Endothelial cell (in vitro differentiated cells): ENCODE results near the gene FAM81A. TPM values are rescaled to one million over a fixed set of nuclear protein-coding genes. Genes with fewer than 3 reads are reported as not detected.

ENCODE experiments used
- DNase-seq: peaks from one replicate; pipeline ENCODE4 v3.0.0; 2021; ENCODE audit warnings: low spot score
- H3K27ac Mint-ChIP-seq: one replicate; pipeline ENCODE4 v1.8.0; 2021; ENCODE audit warnings: mixed read lengths, inconsistent platforms; ENCODE audit not compliant: unreplicated experiment
- H3K27me3 Mint-ChIP-seq: one replicate; pipeline ENCODE4 v1.8.0; 2021; ENCODE audit warnings: mild to moderate bottlenecking, moderate library complexity, mixed read lengths, inconsistent platforms; ENCODE audit not compliant: unreplicated experiment
- H3K36me3 Mint-ChIP-seq: one replicate; pipeline ENCODE4 v1.8.0; 2021; ENCODE audit warnings: mild to moderate bottlenecking, low read depth, mixed read lengths, inconsistent platforms; ENCODE audit not compliant: unreplicated experiment
- H3K4me1 Mint-ChIP-seq: one replicate; pipeline ENCODE4 v1.8.0; 2021; ENCODE audit warnings: mild to moderate bottlenecking, mixed read lengths, inconsistent platforms; ENCODE audit not compliant: unreplicated experiment
- H3K4me3 Mint-ChIP-seq: one replicate; pipeline ENCODE4 v1.8.0; 2021; ENCODE audit warnings: mild to moderate bottlenecking, mixed read lengths, inconsistent platforms; ENCODE audit not compliant: unreplicated experiment
- H3K9me3 Mint-ChIP-seq: one replicate; pipeline ENCODE4 v1.8.0; 2021; ENCODE audit warnings: mixed read lengths, inconsistent platforms; ENCODE audit not compliant: unreplicated experiment
- total RNA-seq: library from RNA; stranded (reverse); fragmentation: NEBNext Ultra II Directional; extraction: Animal tissue kit (Norgen Biotek cat#: 25700); gene quantifications from one replicate; pipeline ENCODE4 v1.2.1, GENCODE V29; 2021; ENCODE audit not compliant: unreplicated experiment
- TF ChIP-seq, protein P1 (sequence below): fragments of 200-600 bp; sonication (generic); IDR thresholded peaks from one replicate; pipeline ENCODE4 v1.5.0; 2021; ENCODE audit warnings: antibody characterized with exemption; ENCODE audit not compliant: unreplicated experiment

FAM81A gene
- total RNA-seq, 1 donor from 2014 or later, result 0.23 TPM

DNA sequence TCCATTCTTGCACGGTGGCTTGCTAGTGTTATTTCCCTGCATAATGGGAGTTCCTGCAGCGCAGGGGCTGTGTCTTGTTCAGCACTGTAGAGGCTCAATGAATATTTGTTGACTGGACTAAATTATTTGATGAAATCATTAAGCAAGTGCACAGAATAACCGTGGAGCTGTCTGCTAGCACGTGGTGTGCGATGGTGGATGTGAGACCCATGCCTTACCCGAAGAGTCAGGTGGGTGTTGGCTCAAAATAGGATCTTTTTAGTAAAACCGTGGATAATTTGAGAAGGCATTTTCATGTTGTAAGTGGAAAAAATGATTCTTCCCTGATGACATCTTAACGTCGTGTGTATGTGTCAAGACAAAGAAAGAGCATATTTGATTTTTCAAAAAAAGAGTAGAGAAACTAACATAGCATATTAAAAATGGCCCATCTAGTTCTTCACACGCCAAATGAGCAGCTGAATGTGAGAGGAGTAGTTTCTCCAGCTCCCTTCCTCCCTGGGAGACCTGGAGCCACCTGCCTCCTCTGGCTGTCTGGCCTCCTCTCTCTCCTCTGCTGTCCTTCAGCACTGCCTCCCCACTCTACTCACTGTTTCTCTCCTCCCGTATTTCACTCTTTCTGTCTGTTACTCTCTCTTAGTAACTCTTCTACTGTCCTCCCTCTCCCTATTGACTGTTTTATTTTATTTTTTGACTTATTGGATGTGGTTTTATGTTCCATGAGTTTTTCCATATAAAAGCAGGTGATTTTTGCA lies 6.3 kb downstream of the FAM81A start:
- H3K9me3 Mint-ChIP-seq, result no peaks in the 10 kb centered on the region
- peaks cover 11% of the 10 kb centered on the region for H3K27me3 Mint-ChIP-seq
- no peaks in the 10 kb centered on the region for H3K36me3 Mint-ChIP-seq
- H3K27ac Mint-ChIP-seq, result no peak overlapping the region
- TF ChIP-seq, protein P1, sequence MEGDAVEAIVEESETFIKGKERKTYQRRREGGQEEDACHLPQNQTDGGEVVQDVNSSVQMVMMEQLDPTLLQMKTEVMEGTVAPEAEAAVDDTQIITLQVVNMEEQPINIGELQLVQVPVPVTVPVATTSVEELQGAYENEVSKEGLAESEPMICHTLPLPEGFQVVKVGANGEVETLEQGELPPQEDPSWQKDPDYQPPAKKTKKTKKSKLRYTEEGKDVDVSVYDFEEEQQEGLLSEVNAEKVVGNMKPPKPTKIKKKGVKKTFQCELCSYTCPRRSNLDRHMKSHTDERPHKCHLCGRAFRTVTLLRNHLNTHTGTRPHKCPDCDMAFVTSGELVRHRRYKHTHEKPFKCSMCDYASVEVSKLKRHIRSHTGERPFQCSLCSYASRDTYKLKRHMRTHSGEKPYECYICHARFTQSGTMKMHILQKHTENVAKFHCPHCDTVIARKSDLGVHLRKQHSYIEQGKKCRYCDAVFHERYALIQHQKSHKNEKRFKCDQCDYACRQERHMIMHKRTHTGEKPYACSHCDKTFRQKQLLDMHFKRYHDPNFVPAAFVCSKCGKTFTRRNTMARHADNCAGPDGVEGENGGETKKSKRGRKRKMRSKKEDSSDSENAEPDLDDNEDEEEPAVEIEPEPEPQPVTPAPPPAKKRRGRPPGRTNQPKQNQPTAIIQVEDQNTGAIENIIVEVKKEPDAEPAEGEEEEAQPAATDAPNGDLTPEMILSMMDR, result no peak
- H3K4me3 Mint-ChIP-seq, result no peak overlapping the region
- peaks cover 6% of the 10 kb centered on the region for H3K4me1 Mint-ChIP-seq
- DNase-seq, result no peak

DNA sequence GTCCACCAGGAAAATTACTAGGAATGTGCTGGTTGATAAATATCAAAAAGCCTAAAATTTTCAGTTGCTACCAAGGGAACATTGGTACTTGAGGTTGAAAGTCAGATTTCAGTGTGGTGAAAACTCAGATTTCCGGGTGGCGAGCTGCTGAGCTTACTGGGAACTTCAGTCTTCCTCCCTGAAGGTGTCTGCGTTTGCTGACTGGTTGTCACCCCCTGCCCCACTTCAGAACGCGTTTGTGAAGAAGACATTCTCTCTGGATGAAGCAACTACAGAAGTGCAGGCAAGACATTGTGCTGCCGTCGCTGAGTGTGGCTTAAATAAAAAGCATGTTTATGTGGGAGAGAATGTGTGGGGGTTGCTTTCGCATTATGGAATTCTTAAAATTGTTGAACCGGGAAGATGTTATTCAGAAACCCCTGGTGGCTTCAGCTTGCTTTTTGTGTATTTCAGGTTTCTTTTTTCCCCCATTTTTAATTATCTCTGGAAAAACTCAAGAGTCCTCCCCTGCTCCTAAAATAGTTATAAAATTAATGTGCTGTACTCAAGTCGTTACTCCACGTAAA lies 7.1 kb downstream of the FAM81A start:
- Mint-ChIP-seq H3K4me3 (no peak overlapping the region), H3K27ac (no peak overlapping the region), H3K27me3 (peaks cover 6% of the 10 kb centered on the region), H3K36me3 (no peaks in the 10 kb centered on the region), H3K4me1 (peaks cover 6% of the 10 kb centered on the region), H3K9me3 (no peaks in the 10 kb centered on the region)
- DNase-seq, result no peak
- TF ChIP-seq, protein P1, result no peak

DNA sequence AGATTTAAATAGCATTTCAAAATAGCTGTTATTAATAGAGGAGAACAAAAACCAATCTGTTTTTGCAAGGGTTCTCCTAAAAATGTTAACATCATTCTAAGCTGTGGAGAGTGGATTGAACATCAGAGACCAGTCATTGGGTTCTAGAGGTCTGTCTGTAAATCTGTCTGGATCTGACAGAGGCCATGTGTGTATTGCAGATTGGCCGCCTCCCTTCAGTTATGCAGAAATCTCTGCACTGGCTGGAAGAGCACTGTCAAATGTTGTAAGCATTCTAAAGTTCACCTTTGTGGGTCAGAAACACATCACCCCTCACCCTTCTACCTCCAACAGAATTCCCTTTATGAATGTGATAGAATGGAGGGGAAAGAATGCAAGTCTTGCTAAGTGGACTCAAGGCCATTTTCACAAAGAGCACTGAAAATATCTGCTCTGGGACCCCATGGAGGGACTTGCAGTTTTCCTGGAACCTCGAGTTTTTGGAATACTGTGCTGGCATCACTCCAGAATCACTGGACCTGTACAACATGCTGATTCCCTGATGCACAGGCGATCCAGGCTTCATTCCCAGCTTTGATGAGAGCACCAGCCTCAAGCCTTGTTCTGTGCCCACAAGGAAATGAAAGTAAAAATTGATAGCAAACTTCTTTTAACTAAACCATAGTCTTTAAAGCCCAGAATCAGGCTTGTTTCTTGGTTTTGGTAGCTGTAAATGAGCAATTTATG lies 8.4 kb downstream of the FAM81A start:
- Mint-ChIP-seq H3K27me3 (peaks cover 6% of the 10 kb centered on the region), H3K4me1 (peaks cover 5% of the 10 kb centered on the region), H3K9me3 (no peaks in the 10 kb centered on the region), H3K4me3 (no peak overlapping the region), H3K27ac (no peak overlapping the region), H3K36me3 (no peaks in the 10 kb centered on the region)
- TF ChIP-seq, protein P1, result no peak
- no peak for DNase-seq

DNA sequence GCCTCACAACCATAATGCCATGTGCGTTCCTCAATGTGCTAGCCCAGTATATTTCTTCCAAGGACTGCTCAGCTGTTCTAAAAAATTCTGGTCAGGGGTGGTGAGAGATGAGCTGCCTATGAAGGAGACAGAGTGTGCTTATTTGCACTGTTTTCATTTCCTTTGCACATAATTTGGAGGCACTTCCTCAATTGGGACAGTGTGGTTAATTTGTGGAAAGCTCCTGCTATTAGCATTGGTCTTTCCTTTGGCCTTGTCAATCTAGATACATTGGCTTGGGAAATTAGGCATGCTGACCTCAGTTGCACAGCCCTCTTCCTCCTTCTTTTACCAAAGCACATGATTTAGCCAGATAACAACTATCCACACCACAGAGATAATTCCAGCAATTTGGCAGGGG lies 9.4 kb downstream of the FAM81A start:
- Mint-ChIP-seq H3K4me1 (no peaks in the 10 kb centered on the region), H3K4me3 (no peak overlapping the region)
- TF ChIP-seq, protein P1, result no peak

DNA sequence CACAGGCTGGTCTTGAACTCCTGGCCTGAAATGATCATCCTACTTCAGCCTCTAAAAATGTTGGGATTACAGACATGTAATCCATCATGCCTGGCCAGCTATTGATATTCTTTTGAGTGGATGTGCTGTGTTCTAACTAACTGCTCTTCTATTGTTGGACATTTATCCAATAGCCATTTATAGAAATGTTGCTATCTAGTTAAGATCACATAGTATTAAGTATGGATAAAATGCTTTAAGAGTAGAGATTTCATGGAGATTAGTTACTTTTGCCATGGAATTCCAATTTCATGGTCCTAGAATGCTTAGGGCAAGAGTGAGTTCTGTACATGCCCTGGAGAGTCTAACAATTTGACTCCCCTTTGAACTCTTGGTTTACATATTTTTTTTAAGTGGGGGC lies 10.9 kb downstream of the FAM81A start:
- TF ChIP-seq, protein P1, result no peak
- H3K9me3 Mint-ChIP-seq, result no peaks in the 10 kb centered on the region
- no peak for DNase-seq
- no peak overlapping the region for H3K4me3 Mint-ChIP-seq
- H3K27me3 Mint-ChIP-seq, result peaks cover 6% of the 10 kb centered on the region
- H3K36me3 Mint-ChIP-seq, result no peaks in the 10 kb centered on the region
- no peak overlapping the region for H3K27ac Mint-ChIP-seq
- H3K4me1 Mint-ChIP-seq, result no peaks in the 10 kb centered on the region

More for the DNA sequence above, 9.4 kb downstream of the FAM81A start:
- no peak for DNase-seq
- Mint-ChIP-seq H3K36me3 (no peaks in the 10 kb centered on the region), H3K9me3 (no peaks in the 10 kb centered on the region), H3K27ac (no peak overlapping the region), H3K27me3 (peaks cover 6% of the 10 kb centered on the region)
